ENCODE data around the gene SYCP2. TPM values are rescaled to one million over a fixed set of nuclear protein-coding genes. Genes with fewer than 3 reads are reported as not detected.

The SYCP2 gene
- polyA plus RNA-seq, 1 donor, result 10.7 TPM

- DNase-seq, result no peak
Measured at GRCh38 chr20:59823030-59823423, 110.4 kb downstream of the SYCP2 start.

GRCh38 chr20:59822291-59823029 is 111.0 kb downstream of the SYCP2 start:
- no peak for DNase-seq

GRCh38 chr20:59821788-59822187 is 111.6 kb downstream of the SYCP2 start:
- DNase-seq, result no peak

GRCh38 chr20:59821201-59821600 is 112.2 kb downstream of the SYCP2 start:
- no peak for DNase-seq

DNA sequence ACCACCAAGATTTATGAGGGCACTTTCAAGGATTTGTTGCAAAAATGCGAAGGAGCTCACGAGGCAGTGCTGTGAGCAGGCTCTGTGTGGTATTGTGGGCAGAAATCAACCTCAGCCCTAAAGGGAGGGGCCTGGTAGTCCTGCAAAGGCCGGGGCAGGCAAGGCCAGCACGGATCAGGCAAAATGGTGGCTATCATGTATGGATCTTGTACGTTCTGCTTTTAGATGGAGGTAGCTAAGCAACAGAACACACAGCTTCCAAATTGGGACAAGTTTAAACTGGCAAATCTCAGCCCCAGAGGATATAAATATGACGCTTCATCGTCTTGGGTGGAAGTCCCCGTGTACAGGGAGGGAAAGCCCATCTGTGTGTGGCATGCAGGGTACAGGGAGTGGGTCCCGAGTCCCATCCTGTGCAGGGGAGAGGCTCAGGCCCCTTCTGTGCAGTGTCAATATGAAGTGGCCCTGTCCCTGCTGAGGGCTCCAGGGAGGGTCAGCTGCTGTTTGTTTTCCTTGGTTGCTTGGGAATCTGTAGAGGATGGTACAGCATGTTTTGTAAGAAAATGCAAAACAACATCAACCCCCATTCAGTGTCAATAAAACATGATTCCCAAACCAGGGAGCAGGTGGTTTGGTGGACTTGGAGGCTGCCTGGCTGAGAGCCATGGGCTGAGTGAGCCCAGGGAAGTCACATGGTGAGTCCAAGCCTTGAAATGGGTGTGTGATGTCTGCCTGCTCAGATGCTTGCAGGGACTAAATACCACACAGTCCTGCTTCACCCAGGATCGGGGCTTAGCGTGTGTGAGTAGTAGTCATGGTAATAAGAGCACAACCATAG is 113.0 kb downstream of the SYCP2 start:
- no peak for DNase-seq

DNA sequence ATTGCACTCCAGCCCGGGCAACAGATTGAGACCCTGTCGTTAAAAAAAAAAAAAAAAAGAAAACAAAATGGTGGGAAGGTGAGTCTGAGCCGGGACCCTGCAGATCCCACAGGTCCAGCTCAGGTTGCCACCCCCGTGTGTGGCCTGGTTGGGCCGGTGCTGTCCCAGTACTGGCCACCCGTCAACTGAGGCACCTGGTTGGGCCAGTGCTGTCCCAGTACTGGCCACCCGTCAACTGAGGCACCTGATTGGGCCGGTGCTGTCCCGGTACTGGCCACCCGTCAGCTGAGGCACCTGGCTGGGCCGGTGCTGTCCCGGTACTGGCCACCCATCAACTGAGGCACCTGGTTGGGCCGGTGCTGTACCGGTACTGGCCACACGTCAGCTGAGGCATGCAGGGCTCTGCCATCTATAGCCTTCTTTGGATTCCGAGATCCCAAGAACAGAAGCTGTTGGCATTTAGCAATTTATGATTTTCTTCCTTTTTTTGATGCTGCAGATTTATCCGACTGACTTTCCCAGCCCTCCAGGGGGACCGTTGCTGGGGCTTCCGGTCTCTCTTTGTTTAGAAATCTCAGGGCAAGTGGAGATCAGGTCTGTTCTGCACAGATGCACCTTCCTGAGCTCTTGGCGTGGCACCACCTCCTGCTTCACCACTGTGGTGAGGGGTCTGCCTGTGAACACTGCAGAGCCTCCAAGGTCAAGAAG is 113.8 kb downstream of the SYCP2 start:
- DNase-seq, result no peak

DNA sequence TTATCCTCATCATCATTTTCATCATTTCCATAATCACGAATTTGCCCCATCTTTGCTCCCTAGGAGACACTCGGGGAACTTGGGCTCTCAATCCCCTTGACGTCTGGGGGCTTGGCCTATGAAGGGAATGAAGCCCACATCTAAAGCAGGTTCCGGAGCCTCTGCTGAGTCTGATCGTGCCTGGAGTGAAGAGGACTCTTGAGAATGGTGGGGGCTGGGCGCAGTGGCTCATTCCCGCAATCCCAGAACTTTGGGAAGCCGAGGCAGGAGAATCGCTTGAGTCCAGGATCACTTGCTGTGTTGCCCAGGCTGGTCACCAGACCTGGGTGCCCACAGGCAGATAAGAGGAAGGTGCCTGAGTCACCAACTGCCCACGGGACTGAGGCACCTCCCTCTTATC is 114.5 kb downstream of the SYCP2 start:
- DNase-seq, result no peak

GRCh38 chr20:59817846-59818615 is 115.4 kb downstream of the SYCP2 start:
- no peak for DNase-seq

DNA sequence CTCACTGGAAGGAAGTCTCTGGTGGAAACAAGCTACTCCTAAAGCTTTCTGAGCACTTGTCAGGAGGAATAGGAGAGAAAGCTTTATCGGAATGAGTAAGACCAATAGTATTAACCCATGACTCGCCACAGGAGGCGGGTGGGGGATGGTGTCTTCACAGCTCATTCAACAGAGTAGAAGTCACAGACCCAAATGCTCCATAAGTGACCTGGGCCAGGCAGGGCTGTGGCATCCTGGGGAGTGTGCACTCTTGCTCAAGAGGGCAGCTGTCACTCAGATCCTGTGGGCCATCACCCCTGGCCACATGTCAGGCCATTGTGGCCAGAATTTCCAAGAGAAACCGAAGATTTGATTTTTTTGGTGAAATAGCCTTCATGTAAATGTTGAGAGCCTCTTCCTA is 116.0 kb downstream of the SYCP2 start:
- no peak for DNase-seq

GRCh38 chr20:59816146-59816738 is 117.2 kb downstream of the SYCP2 start:
- no peak for DNase-seq

GRCh38 chr20:59814840-59815340 is 118.5 kb downstream of the SYCP2 start:
- DNase-seq, result no peak

- DNase-seq, result no peak
Measured at GRCh38 chr20:59813948-59814839, 119.2 kb downstream of the SYCP2 start.

Other genes starting within 250 kb of the SYCP2 start
- gene PPP1R3D, start 6.7 kb upstream of the SYCP2 start, polyA plus RNA-seq (ENCODE audit: insufficient read length), result 6.0 TPM
- 25.6 TPM for gene FAM217B, start 6.8 kb upstream of the SYCP2 start, polyA plus RNA-seq (ENCODE audit: insufficient read length)
- gene CDH26, start 24.8 kb upstream of the SYCP2 start, polyA plus RNA-seq (ENCODE audit: insufficient read length), result 1.6 TPM